ENCODE data around the gene DHRS3. TPM values are rescaled to one million over a fixed set of nuclear protein-coding genes. Genes with fewer than 3 reads are reported as not detected.
A peak's percentile ranks its signal among the peaks of the same experiment; 100 is the strongest.

DHRS3 gene
- total and polyA plus RNA-seq, 2 of the 13 experiments (the other 11 are each of a cell fraction or from before 2014, with no cell fraction given), result 48.5 to 90.5 TPM

DNA sequence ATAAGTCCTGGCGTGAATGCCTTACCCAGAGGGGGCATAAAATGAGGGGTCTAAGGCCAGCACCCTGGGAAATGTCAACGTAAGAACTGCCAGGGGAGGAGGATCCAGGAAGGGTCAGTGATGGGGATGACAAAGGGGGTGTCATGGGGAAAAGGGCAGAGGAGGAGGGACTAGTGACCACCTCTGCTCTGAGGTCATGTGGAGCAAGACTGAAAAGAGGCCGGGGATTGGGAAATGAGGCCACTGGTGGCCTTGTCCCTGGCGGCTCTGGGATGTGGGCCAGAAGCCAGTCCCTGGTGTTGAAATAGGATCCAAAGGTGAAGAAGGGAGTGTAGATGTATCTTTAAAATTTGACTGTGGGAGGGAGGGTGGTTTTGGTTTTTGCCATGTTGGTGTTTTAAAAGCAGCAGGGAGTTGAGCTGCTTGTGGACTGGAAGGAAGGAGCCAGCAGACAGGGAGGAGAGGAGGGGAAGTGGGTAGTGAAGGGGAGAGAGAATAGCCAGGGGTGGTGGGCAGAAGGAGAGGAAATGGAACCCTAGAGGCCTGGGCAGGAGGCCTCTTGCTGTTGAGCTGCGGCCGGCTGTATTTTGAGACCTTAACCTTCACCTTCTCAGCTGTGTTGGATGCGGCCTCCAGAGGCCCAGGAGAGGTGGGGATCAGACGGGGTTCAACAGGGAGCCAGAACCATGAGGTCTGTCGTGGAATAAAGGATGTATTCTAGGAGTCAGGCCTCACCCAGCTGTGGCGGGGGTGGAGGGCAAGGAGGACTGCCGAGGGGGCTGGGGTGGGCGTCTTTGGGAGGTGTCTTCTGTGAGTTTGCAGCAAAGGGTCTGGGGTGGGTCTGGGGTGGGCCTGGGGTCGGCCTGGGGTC, 92.5 kb downstream of the DHRS3 start (continued):
- TF ChIP-seq ZNF878 (CRISPR knock-in tag; IDR thresholded peaks at IDR 0.05) (peak; percentile 48; the same call in 1 of the 2 replicates), ETV5 (CRISPR knock-in tag; IDR thresholded peaks at IDR 0.05; ENCODE audit: borderline replicate concordance) (peak; percentile 82), AFF4 (CRISPR knock-in tag; IDR thresholded peaks at IDR 0.05) (no peak), SSRP1 (CRISPR knock-in tag; IDR thresholded peaks at IDR 0.05) (no peak), MBNL3 (CRISPR knock-in tag; conservative IDR thresholded peaks at IDR 0.05) (no peak), MAFG (CRISPR knock-in tag; IDR thresholded peaks at IDR 0.05) (no peak), ZKSCAN1 (IDR thresholded peaks at IDR 0.05; ENCODE audit: low read length) (no peak), ARID4A (CRISPR knock-in tag; IDR thresholded peaks at IDR 0.05; ENCODE audit: borderline replicate concordance) (peak; percentile 59; the same call in 1 of the 2 replicates), TIGD3 (CRISPR knock-in tag; IDR thresholded peaks at IDR 0.05; ENCODE audit: borderline replicate concordance) (no peak), LCORL (IDR thresholded peaks at IDR 0.05) (peak; percentile 91), LCORL (CRISPR knock-in tag; IDR thresholded peaks at IDR 0.05) (peak; percentile 97), MIXL1 (CRISPR knock-in tag; IDR thresholded peaks at IDR 0.05) (0 out of 2 replicates have a peak, but pooled peaks have one; percentile 15), ZNF441 (CRISPR knock-in tag; IDR thresholded peaks at IDR 0.05; ENCODE audit: borderline replicate concordance) (peak; percentile 51; the same call in 1 of the 2 replicates), MYPOP (CRISPR knock-in tag; IDR thresholded peaks at IDR 0.05) (no peak), ZNF34 (CRISPR knock-in tag; IDR thresholded peaks at IDR 0.05; ENCODE audit: borderline replicate concordance) (no peak)
- TF ChIP-seq, protein P1, sequence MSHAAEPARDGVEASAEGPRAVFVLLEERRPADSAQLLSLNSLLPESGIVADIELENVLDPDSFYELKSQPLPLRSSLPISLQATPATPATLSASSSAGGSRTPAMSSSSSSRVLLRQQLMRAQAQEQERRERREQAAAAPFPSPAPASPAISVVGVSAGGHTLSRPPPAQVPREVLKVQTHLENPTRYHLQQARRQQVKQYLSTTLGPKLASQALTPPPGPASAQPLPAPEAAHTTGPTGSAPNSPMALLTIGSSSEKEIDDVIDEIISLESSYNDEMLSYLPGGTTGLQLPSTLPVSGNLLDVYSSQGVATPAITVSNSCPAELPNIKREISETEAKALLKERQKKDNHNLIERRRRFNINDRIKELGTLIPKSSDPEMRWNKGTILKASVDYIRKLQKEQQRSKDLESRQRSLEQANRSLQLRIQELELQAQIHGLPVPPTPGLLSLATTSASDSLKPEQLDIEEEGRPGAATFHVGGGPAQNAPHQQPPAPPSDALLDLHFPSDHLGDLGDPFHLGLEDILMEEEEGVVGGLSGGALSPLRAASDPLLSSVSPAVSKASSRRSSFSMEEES (CRISPR knock-in tag; IDR thresholded peaks at IDR 0.05), result peak; percentile 75
